Loucy (cell line): Measurements from ENCODE around the gene FCGR2B.

ENCODE experiments used
- EZH2phosphoT487 ChIP-seq: fragments of 200-600 bp; IDR thresholded peaks from 2 replicates; pipeline ENCODE4 v1.6.1; 2018; ENCODE audit warnings: antibody characterized with exemption, mild to moderate bottlenecking, moderate library complexity, borderline replicate concordance
- TF ChIP-seq, protein P1 (sequence below): fragments of 200-600 bp; sonication (generic); conservative IDR thresholded peaks from 2 replicates; pipeline ENCODE4 v1.5.1; 2014; ENCODE audit warnings: mild to moderate bottlenecking, antibody characterized with exemption, low read length

DNA sequence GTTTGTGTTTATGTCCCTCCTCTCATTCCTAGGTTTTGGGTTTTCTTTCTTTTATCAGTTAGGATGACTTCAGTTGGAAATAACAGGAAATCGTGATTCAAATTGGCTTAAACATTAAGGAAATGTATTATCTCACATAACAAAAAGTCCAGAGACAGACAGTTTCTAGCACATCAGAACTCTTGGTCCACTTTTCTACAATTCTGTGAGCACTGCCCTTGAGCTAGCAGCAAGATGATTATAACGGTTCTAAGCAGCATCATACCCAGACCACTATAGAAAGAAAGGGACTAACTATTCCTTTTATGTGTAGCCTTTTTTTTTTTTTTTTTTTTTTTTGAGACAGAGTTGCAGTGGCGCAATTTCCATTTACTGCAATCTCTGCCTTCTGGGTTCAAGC, 18.9 kb downstream of the FCGR2B start:
- TF ChIP-seq, protein P1, sequence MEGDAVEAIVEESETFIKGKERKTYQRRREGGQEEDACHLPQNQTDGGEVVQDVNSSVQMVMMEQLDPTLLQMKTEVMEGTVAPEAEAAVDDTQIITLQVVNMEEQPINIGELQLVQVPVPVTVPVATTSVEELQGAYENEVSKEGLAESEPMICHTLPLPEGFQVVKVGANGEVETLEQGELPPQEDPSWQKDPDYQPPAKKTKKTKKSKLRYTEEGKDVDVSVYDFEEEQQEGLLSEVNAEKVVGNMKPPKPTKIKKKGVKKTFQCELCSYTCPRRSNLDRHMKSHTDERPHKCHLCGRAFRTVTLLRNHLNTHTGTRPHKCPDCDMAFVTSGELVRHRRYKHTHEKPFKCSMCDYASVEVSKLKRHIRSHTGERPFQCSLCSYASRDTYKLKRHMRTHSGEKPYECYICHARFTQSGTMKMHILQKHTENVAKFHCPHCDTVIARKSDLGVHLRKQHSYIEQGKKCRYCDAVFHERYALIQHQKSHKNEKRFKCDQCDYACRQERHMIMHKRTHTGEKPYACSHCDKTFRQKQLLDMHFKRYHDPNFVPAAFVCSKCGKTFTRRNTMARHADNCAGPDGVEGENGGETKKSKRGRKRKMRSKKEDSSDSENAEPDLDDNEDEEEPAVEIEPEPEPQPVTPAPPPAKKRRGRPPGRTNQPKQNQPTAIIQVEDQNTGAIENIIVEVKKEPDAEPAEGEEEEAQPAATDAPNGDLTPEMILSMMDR = no peak
- TF ChIP-seq EZH2phosphoT487 = no peak
